ENCODE measurements around the gene PHYKPL.
"Not testable (repeated sequence)": the region's sequence is repeated elsewhere in the genome, so short reads cannot be mapped to it uniquely, and the experiment has no call there.

The PHYKPL gene

GRCh38 chr5:178261666-178262600 is 29.3 kb upstream of the PHYKPL start:
- DNase-seq = no peak

- DNase-seq = no peak
Observed at GRCh38 chr5:178259623-178260536, 27.3 kb upstream of the PHYKPL start.

- no peak for DNase-seq
Observed at GRCh38 chr5:178257650-178258049, 25.0 kb upstream of the PHYKPL start.

- DNase-seq = no peak
Observed at GRCh38 chr5:178256746-178257145, 24.1 kb upstream of the PHYKPL start.

GRCh38 chr5:178253632-178254031 is 21.0 kb upstream of the PHYKPL start:
- not testable (repeated sequence) for DNase-seq

- DNase-seq = no peak
Observed at GRCh38 chr5:178252258-178252657, 19.7 kb upstream of the PHYKPL start.

GRCh38 chr5:178250263-178250662 is 17.7 kb upstream of the PHYKPL start:
- DNase-seq = no peak

GRCh38 chr5:178249191-178249989 is 16.8 kb upstream of the PHYKPL start:
- no peak for DNase-seq

- no peak for DNase-seq
Observed at GRCh38 chr5:178248750-178249149, 16.1 kb upstream of the PHYKPL start.

- no peak for DNase-seq
Observed at GRCh38 chr5:178247481-178248456, 15.2 kb upstream of the PHYKPL start.

- no peak for DNase-seq
Observed at GRCh38 chr5:178246624-178247279, 14.2 kb upstream of the PHYKPL start.

GRCh38 chr5:178245389-178245788 is 12.8 kb upstream of the PHYKPL start:
- DNase-seq = no peak

- no peak for DNase-seq
Observed at GRCh38 chr5:178244576-178244975, 12.0 kb upstream of the PHYKPL start.

GRCh38 chr5:178242416-178242815 is 9.8 kb upstream of the PHYKPL start:
- no peak for DNase-seq

- no peak for DNase-seq
Observed at GRCh38 chr5:178241688-178242231, 9.2 kb upstream of the PHYKPL start.

- no peak for DNase-seq
Observed at GRCh38 chr5:178241231-178241663, 8.6 kb upstream of the PHYKPL start.

GRCh38 chr5:178240766-178241165 is 8.2 kb upstream of the PHYKPL start:
- no peak for DNase-seq

- DNase-seq = no peak
Observed at GRCh38 chr5:178240341-178240741, 7.7 kb upstream of the PHYKPL start.

- not testable (repeated sequence) for DNase-seq
Observed at GRCh38 chr5:178239626-178240301, 7.2 kb upstream of the PHYKPL start.

All from NCI-H1048 (cell line).